Fibroblast of mammary gland (primary cell): ENCODE measurements around the gene AQP9.

Experiments used
- DNase-seq: peaks from one replicate; pipeline ENCODE4 v3.0.0-alpha.2; 2010; ENCODE audit warnings: low read depth
- H3K4me3 ChIP-seq: 2 replicates; pipeline ENCODE4 v1.5.1; 2011; ENCODE audit warnings: low read depth, mild to moderate bottlenecking, low read length, moderate library complexity; ENCODE audit not compliant: control insufficient read depth
- TF ChIP-seq, protein P1 (sequence below): conservative IDR thresholded peaks from 2 replicates; pipeline ENCODE4 v1.5.1; 2011; ENCODE audit warnings: low read depth, low read length, inconsistent platforms; ENCODE audit not compliant: control insufficient read depth, insufficient read depth

The AQP9 gene

DNA sequence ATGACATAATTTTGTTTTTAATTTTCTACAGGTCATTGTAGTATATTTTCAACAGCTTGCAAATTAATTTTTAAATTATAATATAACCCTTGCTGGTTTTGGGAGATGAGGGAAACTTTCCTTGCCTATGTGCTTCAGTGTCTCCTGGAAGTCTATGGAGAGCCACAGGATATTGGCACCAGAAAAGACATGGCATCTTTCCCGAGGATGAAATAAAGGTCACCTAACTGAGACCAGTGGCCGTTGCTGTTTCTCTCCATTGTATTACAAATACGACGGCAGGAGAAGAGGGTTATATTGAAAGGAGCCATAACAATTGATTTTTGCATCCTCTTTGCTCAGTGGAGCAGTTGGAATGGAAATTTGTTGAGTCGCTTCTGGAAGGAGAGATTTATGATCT is 19.9 kb upstream of the AQP9 start:
- TF ChIP-seq, protein P1, sequence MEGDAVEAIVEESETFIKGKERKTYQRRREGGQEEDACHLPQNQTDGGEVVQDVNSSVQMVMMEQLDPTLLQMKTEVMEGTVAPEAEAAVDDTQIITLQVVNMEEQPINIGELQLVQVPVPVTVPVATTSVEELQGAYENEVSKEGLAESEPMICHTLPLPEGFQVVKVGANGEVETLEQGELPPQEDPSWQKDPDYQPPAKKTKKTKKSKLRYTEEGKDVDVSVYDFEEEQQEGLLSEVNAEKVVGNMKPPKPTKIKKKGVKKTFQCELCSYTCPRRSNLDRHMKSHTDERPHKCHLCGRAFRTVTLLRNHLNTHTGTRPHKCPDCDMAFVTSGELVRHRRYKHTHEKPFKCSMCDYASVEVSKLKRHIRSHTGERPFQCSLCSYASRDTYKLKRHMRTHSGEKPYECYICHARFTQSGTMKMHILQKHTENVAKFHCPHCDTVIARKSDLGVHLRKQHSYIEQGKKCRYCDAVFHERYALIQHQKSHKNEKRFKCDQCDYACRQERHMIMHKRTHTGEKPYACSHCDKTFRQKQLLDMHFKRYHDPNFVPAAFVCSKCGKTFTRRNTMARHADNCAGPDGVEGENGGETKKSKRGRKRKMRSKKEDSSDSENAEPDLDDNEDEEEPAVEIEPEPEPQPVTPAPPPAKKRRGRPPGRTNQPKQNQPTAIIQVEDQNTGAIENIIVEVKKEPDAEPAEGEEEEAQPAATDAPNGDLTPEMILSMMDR = no peak
- no peak for DNase-seq
- no peak overlapping the region for H3K4me3 ChIP-seq

- TF ChIP-seq, protein P1 = no peak
- no peak for DNase-seq
Observed at GRCh38 chr15:58119016-58119415, 19.2 kb upstream of the AQP9 start.

GRCh38 chr15:58124585-58124984 is 13.6 kb upstream of the AQP9 start:
- DNase-seq = no peak
- no peak overlapping the region for H3K4me3 ChIP-seq
- TF ChIP-seq, protein P1 = no peak

More at GRCh38 chr15:58119016-58119415, 19.2 kb upstream of the AQP9 start:
- H3K4me3 ChIP-seq = no peak overlapping the region

GRCh38 chr15:58125333-58125732 is 12.8 kb upstream of the AQP9 start:
- DNase-seq = no peak
- no peak overlapping the region for H3K4me3 ChIP-seq
- TF ChIP-seq, protein P1 = no peak

GRCh38 chr15:58134886-58135285 is 3.3 kb upstream of the AQP9 start:
- no peak for DNase-seq
- TF ChIP-seq, protein P1 = no peak

DNA sequence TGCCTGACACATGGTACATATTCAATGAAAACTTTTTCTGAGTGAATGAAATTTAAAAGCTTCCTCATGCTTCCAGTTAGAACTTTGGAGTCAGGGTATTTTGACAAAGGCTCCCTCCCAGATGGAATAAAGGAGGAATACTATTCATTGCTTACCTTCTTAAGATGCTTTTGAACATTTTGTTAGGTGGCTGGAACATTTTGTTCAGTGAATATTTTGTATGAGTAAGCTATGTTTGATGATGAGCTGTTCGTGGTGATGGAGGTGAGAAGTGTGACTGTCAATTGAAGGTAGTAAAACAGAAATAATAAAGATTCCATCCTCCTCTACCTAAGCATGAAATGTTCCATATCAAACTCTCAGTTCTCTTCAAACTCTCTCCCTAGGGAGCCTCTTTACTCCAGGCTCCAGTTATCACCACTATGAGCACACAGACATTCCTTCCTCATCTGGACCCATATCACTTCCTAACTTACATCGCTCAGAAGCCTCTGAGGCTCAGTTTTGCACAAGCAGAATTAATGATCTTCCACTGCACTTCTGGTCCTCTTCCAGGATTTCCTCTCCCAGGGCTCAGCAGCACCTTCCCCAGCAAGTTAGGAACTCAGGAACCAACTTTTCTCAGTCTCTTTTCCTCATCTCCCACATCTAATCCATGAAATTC is 2.5 kb upstream of the AQP9 start:
- peak; percentile 51 for DNase-seq
- no peak overlapping the region for H3K4me3 ChIP-seq
- TF ChIP-seq, protein P1 = no peak

More at GRCh38 chr15:58134886-58135285, 3.3 kb upstream of the AQP9 start:
- H3K4me3 ChIP-seq = no peak overlapping the region
